Measurements from ENCODE around the gene ZNF770. TPM values are rescaled to one million over a fixed set of nuclear protein-coding genes. Genes with fewer than 3 reads are reported as not detected.

Gene ZNF770, protein sequence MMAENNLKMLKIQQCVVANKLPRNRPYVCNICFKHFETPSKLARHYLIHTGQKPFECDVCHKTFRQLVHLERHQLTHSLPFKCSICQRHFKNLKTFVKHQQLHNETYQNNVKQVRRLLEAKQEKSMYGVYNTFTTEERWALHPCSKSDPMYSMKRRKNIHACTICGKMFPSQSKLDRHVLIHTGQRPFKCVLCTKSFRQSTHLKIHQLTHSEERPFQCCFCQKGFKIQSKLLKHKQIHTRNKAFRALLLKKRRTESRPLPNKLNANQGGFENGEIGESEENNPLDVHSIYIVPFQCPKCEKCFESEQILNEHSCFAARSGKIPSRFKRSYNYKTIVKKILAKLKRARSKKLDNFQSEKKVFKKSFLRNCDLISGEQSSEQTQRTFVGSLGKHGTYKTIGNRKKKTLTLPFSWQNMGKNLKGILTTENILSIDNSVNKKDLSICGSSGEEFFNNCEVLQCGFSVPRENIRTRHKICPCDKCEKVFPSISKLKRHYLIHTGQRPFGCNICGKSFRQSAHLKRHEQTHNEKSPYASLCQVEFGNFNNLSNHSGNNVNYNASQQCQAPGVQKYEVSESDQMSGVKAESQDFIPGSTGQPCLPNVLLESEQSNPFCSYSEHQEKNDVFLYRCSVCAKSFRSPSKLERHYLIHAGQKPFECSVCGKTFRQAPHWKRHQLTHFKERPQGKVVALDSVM
- 26.7 TPM for total RNA-seq (ENCODE audit: unreplicated experiment)
- long read RNA-seq, full-length matches to known transcripts: 3 of 3 reads
- long read RNA-seq, partial matches to known transcripts: 0 of 3 reads
- long read RNA-seq, other reads (novel, unspliced or antisense): 0 of 3 reads

DNA sequence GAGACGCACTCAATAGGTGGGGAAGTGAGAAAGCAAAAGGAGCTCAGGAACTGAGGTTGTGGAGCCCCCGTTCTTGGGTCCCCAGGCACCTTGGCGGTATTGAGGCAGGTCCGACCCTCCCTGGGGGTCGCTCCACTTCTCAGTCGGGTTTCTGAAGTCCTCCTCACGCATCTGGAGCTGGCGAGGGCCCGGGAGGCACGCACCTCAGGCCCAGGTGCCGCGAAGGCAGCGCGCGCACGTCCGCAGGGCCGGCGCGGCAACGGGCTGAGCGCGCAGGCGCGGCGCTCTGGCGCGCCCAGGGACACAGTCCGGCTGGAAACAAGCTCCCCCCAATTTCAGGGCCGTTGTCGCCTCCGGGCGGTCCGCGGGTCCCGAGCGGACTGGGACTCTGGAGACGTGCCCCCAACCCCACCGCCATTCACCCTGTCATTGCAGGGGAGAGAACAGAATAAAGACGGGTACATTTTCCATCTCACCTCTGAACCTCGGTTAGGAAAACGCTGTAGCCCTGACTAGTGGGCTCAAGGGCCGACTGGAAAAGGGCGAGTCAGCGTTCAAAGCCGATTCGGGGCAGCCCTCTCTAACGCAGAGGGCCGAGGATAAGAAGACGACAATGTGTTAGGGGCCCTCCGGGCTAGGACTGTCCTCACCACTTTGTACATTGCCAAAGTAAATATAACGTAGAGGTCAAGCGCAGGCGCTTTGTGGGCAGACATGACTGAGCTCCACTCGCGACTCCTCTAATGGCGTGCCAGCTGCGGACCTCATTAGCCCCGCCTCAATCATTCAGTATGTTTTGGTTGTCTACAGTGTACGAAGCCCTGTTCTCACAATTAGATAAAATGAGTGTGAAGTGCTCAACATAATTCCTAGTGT is at the start of gene ZNF770:
Gene ZNF770, minus strand, starts transcription at position 261 of the 876 bp plus-strand sequence. CDS start 4,853 bp downstream, outside the sequence.
- Mint-ChIP-seq H3K4me1 (ENCODE audit: unreplicated experiment) (peaks cover 29% of the 10 kb centered on the region), H3K27me3 (ENCODE audit: unreplicated experiment) (peaks cover 5% of the 10 kb centered on the region), H3K27ac (ENCODE audit: unreplicated experiment) (peak within 1 kb of the TSS; percentile 96), H3K4me3 (ENCODE audit: unreplicated experiment) (peak within 1 kb of the TSS; percentile 98), H3K9me3 (ENCODE audit: unreplicated experiment) (no peaks in the 10 kb centered on the region), H3K36me3 (ENCODE audit: low read depth, unreplicated experiment) (no peaks in the 10 kb centered on the region)
- DNase-seq (ENCODE audit: low spot score): peak; percentile 83
- TF ChIP-seq, protein P1, sequence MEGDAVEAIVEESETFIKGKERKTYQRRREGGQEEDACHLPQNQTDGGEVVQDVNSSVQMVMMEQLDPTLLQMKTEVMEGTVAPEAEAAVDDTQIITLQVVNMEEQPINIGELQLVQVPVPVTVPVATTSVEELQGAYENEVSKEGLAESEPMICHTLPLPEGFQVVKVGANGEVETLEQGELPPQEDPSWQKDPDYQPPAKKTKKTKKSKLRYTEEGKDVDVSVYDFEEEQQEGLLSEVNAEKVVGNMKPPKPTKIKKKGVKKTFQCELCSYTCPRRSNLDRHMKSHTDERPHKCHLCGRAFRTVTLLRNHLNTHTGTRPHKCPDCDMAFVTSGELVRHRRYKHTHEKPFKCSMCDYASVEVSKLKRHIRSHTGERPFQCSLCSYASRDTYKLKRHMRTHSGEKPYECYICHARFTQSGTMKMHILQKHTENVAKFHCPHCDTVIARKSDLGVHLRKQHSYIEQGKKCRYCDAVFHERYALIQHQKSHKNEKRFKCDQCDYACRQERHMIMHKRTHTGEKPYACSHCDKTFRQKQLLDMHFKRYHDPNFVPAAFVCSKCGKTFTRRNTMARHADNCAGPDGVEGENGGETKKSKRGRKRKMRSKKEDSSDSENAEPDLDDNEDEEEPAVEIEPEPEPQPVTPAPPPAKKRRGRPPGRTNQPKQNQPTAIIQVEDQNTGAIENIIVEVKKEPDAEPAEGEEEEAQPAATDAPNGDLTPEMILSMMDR (IDR thresholded peaks at IDR 0.05; ENCODE audit: unreplicated experiment): no peak

DNA sequence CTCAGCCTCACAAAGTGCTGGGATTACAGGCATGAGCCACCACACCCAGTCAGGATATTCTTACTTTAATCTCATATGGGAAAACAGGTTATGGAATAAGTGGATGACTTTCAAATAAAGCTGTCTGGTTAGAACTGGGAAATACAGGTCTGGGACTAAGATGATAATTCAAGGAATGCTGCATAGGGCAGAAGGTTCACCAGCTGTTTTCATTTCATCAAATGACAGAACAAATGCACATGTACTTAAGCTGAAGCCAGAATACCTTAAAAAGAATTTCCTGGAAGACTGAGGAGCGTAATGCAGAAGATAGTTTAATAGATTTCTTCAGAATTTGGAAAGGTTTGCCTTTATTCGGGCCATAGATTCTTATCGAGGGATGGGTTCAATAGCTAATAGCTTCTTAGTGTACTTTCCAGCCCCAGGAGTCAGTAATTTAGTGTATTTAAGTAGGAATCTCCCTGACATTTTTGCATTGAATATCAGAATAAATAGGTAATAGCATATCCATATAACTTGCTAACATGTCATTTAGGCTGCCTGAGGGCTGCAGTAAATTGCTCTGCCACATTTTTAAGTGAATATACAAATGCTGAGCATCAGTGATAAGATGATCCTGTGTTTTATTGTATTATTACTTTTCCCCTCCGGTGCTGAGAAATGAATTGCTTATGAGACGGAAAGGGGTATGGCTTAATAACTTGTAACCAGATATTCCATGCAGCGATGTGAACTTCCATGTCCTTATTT is 40.3 kb upstream of the ZNF770 start:
- H3K4me3 Mint-ChIP-seq (ENCODE audit: unreplicated experiment): no peak overlapping the region
- no peak overlapping the region for H3K27ac Mint-ChIP-seq (ENCODE audit: unreplicated experiment)
- DNase-seq (ENCODE audit: low spot score): no peak
- no peaks in the 10 kb centered on the region for H3K36me3 Mint-ChIP-seq (ENCODE audit: low read depth, unreplicated experiment)
- TF ChIP-seq, protein P1 (IDR thresholded peaks at IDR 0.05; ENCODE audit: unreplicated experiment): no peak
- no peaks in the 10 kb centered on the region for H3K9me3 Mint-ChIP-seq (ENCODE audit: unreplicated experiment)
- H3K4me1 Mint-ChIP-seq (ENCODE audit: unreplicated experiment): no peaks in the 10 kb centered on the region
- no peaks in the 10 kb centered on the region for H3K27me3 Mint-ChIP-seq (ENCODE audit: unreplicated experiment)

DNA sequence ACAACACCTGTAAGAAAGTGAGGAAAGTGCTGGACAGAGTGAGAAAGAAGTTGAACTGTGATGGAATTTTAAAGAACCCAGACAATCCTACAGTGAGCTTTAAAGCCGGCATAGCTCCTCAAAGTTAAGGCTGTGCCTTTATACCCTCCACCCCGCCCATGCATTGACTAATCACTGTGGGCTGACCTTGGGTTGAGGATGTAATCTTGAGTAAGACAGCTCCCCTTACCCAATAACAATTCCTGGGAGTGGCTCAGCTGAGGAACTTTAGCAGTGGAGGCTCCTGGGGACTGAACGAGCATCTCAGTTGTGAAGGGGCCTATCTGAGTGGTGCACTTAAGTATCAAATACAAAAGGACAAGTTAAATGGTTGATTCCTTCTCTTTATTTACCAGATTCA is 35.7 kb upstream of the ZNF770 start:
- TF ChIP-seq, protein P1 (IDR thresholded peaks at IDR 0.05; ENCODE audit: unreplicated experiment): no peak
- Mint-ChIP-seq H3K27me3 (ENCODE audit: unreplicated experiment) (no peaks in the 10 kb centered on the region), H3K9me3 (ENCODE audit: unreplicated experiment) (no peaks in the 10 kb centered on the region), H3K4me1 (ENCODE audit: unreplicated experiment) (no peaks in the 10 kb centered on the region), H3K4me3 (ENCODE audit: unreplicated experiment) (no peak overlapping the region), H3K36me3 (ENCODE audit: low read depth, unreplicated experiment) (no peaks in the 10 kb centered on the region), H3K27ac (ENCODE audit: unreplicated experiment) (no peak overlapping the region)
- DNase-seq (ENCODE audit: low spot score): no peak

DNA sequence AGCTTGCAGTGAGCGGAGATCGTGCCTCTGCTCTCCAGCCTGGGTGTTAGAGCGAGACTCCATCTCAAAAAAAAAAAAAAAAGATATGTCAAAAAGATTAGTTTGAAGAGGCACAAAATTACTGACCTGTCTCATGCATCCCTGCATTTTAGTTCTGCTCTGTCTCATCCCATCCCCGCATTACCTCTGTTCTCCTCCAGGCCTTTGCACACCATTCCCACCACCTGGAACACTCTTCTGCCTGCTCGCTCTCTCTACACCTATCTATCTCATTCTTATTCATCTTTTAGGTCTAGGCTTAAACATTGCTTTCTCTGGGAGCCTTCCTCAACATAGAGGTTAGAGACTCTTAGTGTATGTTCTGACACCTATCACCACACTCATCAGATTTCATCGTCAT is 32.9 kb upstream of the ZNF770 start:
- Mint-ChIP-seq H3K36me3 (ENCODE audit: low read depth, unreplicated experiment) (no peaks in the 10 kb centered on the region), H3K27ac (ENCODE audit: unreplicated experiment) (no peak overlapping the region), H3K4me3 (ENCODE audit: unreplicated experiment) (no peak overlapping the region), H3K4me1 (ENCODE audit: unreplicated experiment) (no peaks in the 10 kb centered on the region), H3K9me3 (ENCODE audit: unreplicated experiment) (no peaks in the 10 kb centered on the region), H3K27me3 (ENCODE audit: unreplicated experiment) (no peaks in the 10 kb centered on the region)
- DNase-seq (ENCODE audit: low spot score): no peak
- TF ChIP-seq, protein P1 (IDR thresholded peaks at IDR 0.05; ENCODE audit: unreplicated experiment): no peak
